Fibroblast of lung (primary cell): Measurements from ENCODE around the gene DNAJC12. TPM values are rescaled to one million over a fixed set of nuclear protein-coding genes. Genes with fewer than 3 reads are reported as not detected.
A peak's percentile ranks its signal among the peaks of the same experiment; 100 is the strongest.
"Not testable (repeated sequence)": the region's sequence is repeated elsewhere in the genome, so short reads cannot be mapped to it uniquely, and the experiment has no call there.

Experiments used
- DNase-seq, 2 donors: peaks; one replicate each; pipeline versions ENCODE4 v3.0.0 to v3.0.0-alpha.2; 2010; ENCODE audit warnings: low read depth in 2 of 2
- H2AFZ ChIP-seq: 2 replicates; pipeline ENCODE4 v1.5.1; 2012; ENCODE audit warnings: low read length, control low read depth, inconsistent platforms
- H3K27ac ChIP-seq: 2 replicates; pipeline ENCODE4 v1.5.1; 2011; ENCODE audit warnings: low read length, control low read depth; ENCODE audit not compliant: insufficient read depth
- H3K27me3 ChIP-seq: 2 replicates; pipeline ENCODE4 v1.5.1; 2011; ENCODE audit warnings: mild to moderate bottlenecking, low read length; ENCODE audit not compliant: control insufficient read depth, insufficient read depth
- H3K36me3 ChIP-seq: 2 replicates; pipeline ENCODE4 v1.5.1; 2011; ENCODE audit warnings: low read length; ENCODE audit not compliant: control insufficient read depth, insufficient read depth
- H3K4me1 ChIP-seq: 2 replicates; pipeline ENCODE4 v1.5.1; 2011; ENCODE audit warnings: low read length; ENCODE audit not compliant: control insufficient read depth, insufficient read depth; ENCODE audit errors: extremely low read depth
- H3K4me2 ChIP-seq: 2 replicates; pipeline ENCODE4 v1.5.1; 2011; ENCODE audit warnings: low read length, control low read depth; ENCODE audit not compliant: insufficient read depth; ENCODE audit errors: extremely low read depth
- H3K4me3 ChIP-seq, 4 experiments: fragments of 200-600 bp in 1 of 4; sonication (generic) in 1 of 4; replicated peaks in 1 of 4; 2 replicates each; pipeline ENCODE4 v1.5.1; 2011 to 2016; ENCODE audit warnings: low read length in 4 of 4, low read depth in 3 of 4, mild to moderate bottlenecking in 3 of 4, control low read depth in 2 of 4, inconsistent platforms in 1 of 4, mixed read lengths in 1 of 4; ENCODE audit not compliant: insufficient read depth in 1 of 4; ENCODE audit errors: control extremely low read depth in 1 of 4
- H3K79me2 ChIP-seq: 2 replicates; pipeline ENCODE4 v1.5.1; 2012; ENCODE audit warnings: mild to moderate bottlenecking, low read length, inconsistent platforms; ENCODE audit not compliant: control insufficient read depth, insufficient read depth
- H3K9ac ChIP-seq: 2 replicates; pipeline ENCODE4 v1.5.1; 2011; ENCODE audit warnings: mild to moderate bottlenecking, low read length, control low read depth; ENCODE audit not compliant: insufficient read depth
- H3K9me3 ChIP-seq: 2 replicates; pipeline ENCODE4 v1.5.1; 2012; ENCODE audit warnings: low read depth, low read length; ENCODE audit not compliant: control insufficient read depth, insufficient read depth
- H4K20me1 ChIP-seq: 2 replicates; pipeline ENCODE4 v1.5.1; 2011; ENCODE audit warnings: low read length; ENCODE audit not compliant: control insufficient read depth, insufficient read depth; ENCODE audit errors: extremely low read depth
- EZH2 ChIP-seq: IDR thresholded peaks from 2 replicates; pipeline ENCODE4 v1.5.1; 2012; ENCODE audit warnings: low read length, control low read depth, mild to moderate bottlenecking; ENCODE audit errors: missing control alignments
- polyA plus RNA-seq, 2 donors: library from polyadenylated mRNA; depleted of rRNA in 1 of 2; stranded (reverse) in 1 of 2; unstranded in 1 of 2; fragments of >200 nt; gene quantifications; 2 replicates each; pipeline ENCODE4 v1.2.1, GENCODE V29; 2011 to 2012; ENCODE audit warnings: missing spikeins in 1 of 2
- total RNA-seq: library from RNA; depleted of rRNA; stranded (reverse); fragments of >200 nt; gene quantifications from 2 replicates; pipeline ENCODE4 v1.2.1, GENCODE V29; 2014
- TF ChIP-seq, protein P1 (sequence below), 2 donors: IDR thresholded peaks in 1 of 2; conservative IDR thresholded peaks in 1 of 2; 1 replicate in 1 of 2; 2 replicates in 1 of 2; pipeline ENCODE4 v1.5.1; 2011 to 2012; ENCODE audit warnings: low read length in 2 of 2, control low read depth in 1 of 2, inconsistent platforms in 1 of 2, low read depth in 1 of 2, mild to moderate bottlenecking in 1 of 2

The DNAJC12 gene
- total and polyA plus RNA-seq, 2 donors (not counting 1 experiment from before 2014, with no cell fraction given), result 1.8 to 2.3 TPM

DNA sequence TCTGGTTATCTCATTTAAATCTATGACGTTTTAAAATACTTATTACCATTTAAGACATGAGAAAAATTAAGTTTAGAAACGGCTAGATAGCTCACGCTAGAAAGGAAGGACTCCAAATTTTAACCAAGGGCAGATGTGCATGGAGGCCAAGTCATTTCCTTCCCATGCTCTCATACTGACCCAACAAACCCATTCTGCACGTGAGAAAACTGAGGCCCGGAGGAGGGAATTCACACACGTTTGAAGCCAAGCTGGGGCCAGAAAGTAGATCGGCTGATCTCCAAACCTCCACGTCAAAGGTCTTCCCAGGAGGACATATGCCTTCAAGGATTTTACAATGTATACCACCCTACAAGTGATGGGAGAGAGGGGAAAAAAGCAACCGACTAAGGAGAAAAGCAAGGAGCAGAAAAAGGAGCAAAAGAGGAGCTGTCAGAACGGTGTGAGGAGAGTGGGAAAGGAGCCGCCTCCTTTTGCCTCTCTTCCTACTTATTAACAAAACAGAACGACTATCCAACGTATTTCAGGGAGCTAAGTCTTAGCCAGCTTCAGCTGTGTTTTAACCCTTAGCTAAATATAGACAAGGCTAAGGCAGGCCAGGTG is 45.8 kb upstream of the DNAJC12 start:
- Histone ChIP-seq H3K36me3 (peaks cover 3% of the 10 kb centered on the region), H4K20me1 (no peaks in the 10 kb centered on the region), H3K4me3 (peak overlapping the region; percentile 16 to 79 (median 54)), H3K27ac (peak overlapping the region; percentile 52), H3K79me2 (peaks cover 26% of the 10 kb centered on the region), H3K27me3 (no peaks in the 10 kb centered on the region), H3K4me2 (peak overlapping the region; percentile 67), H2AFZ (peak overlapping the region; percentile 73), H3K9ac (peak overlapping the region; percentile 33), H3K4me1 (peaks cover 2% of the 10 kb centered on the region), H3K9me3 (no peaks in the 10 kb centered on the region)
- TF ChIP-seq, protein P1, sequence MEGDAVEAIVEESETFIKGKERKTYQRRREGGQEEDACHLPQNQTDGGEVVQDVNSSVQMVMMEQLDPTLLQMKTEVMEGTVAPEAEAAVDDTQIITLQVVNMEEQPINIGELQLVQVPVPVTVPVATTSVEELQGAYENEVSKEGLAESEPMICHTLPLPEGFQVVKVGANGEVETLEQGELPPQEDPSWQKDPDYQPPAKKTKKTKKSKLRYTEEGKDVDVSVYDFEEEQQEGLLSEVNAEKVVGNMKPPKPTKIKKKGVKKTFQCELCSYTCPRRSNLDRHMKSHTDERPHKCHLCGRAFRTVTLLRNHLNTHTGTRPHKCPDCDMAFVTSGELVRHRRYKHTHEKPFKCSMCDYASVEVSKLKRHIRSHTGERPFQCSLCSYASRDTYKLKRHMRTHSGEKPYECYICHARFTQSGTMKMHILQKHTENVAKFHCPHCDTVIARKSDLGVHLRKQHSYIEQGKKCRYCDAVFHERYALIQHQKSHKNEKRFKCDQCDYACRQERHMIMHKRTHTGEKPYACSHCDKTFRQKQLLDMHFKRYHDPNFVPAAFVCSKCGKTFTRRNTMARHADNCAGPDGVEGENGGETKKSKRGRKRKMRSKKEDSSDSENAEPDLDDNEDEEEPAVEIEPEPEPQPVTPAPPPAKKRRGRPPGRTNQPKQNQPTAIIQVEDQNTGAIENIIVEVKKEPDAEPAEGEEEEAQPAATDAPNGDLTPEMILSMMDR (conservative IDR thresholded peaks at IDR 0.05 in 1 of 2, IDR thresholded peaks at IDR 0.05 in 1 of 2; ENCODE audit: low read depth in 1 of 2, low read length in 2 of 2), result no peak
- no peak for TF ChIP-seq EZH2
- DNase-seq, result no peak

- Histone ChIP-seq H3K79me2 (no peaks in the 10 kb centered on the region), H4K20me1 (no peaks in the 10 kb centered on the region), H3K36me3 (no peaks in the 10 kb centered on the region), H3K4me1 (no peaks in the 10 kb centered on the region), H3K27ac (no peak overlapping the region), H3K4me2 (no peak overlapping the region), H3K9me3 (no peaks in the 10 kb centered on the region), H3K4me3 (no peak overlapping the region), H2AFZ (no peak overlapping the region), H3K9ac (no peak overlapping the region), H3K27me3 (no peaks in the 10 kb centered on the region)
- no peak for TF ChIP-seq EZH2
- TF ChIP-seq, protein P1 (conservative IDR thresholded peaks at IDR 0.05 in 1 of 2, IDR thresholded peaks at IDR 0.05 in 1 of 2; ENCODE audit: low read depth in 1 of 2, low read length in 2 of 2), result no peak
- no peak for DNase-seq
Observed at GRCh38 chr10:67878133-67878532, 40.1 kb upstream of the DNAJC12 start.

DNA sequence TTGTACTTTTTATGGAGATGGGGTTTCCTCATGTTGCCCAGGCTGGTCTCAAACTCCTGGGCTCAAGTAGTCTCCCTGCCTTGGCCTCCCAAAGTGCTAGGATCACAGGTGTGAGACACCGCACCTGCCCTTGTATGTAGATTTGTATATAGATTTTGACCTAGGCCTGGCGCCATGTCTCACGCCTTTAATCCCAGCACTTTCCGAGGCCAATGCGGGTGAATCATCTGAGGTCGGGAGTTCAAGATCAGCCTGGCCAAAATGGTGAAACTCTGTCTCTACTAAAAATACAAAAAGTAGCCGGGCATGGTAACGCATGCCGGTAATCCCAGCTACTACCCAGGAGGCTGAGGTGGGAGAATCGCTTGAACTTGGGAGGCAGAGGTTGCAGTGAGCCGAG is 39.4 kb upstream of the DNAJC12 start:
- H3K27me3 ChIP-seq, H3K27ac ChIP-seq, H3K9me3 ChIP-seq, H2AFZ ChIP-seq, H3K4me1 ChIP-seq, H4K20me1 ChIP-seq, H3K79me2 ChIP-seq, H3K9ac ChIP-seq, H3K4me3 ChIP-seq, DNase-seq, H3K4me2 ChIP-seq, H3K36me3 ChIP-seq: not testable (repeated sequence)
